ENCODE results near the gene IL11. TPM values are rescaled to one million over a fixed set of nuclear protein-coding genes. Genes with fewer than 3 reads are reported as not detected.

IL11 gene
- total RNA-seq, 4 donors from 2014 or later, result 0.67 TPM; not detected in 3

DNA sequence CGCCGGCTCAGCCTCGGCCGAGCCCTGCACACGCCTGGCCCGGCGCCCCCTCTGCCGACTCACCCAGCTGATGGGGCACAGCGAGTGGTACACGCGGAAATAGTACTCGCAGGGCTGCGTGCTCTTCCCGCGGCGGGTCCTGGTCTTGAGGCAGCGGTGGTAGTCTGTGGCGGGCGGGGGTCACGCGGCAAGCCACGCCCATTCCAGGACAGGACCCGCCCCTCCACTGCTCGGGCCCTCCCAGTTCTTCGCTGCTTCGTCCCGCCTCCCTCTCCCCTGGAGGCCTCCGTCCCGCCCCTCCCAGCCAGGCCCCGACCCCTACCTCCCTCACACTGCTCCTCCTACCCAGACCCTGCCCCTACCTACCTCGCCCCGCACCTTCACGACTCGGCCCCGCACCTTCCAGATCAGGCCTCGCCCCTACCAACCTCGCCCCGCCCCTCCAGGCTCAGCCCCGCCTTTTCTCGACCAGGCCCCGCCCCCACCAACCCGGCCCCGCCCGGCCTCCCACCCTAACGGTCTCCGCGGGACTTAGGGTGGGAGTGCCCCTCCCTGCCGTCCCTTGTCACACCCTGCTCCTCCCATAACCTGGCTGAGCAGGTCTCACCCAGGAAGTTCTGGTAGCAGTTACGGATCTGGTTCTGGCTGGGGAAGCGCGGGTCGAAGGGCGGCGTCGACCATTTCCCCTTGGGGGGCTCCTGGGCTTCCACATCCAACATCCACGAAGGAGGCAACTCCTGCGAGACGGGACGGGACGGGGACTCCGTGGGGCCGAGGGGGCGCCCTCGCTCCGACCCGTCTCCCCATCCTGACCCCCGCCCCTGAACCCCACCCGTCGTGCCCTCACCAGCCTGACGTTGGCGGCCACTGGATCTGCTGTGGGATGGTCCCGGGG, 16.2 kb downstream of the IL11 start:
- H3K27ac ChIP-seq, result no peak overlapping the region
- no peaks in the 10 kb centered on the region for H3K36me3 ChIP-seq
- no peak for TF ChIP-seq POLR2AphosphoS5 (IDR thresholded peaks at IDR 0.05)
- no peak for TF ChIP-seq EP300 (IDR thresholded peaks at IDR 0.05)
- TF ChIP-seq, protein P1, sequence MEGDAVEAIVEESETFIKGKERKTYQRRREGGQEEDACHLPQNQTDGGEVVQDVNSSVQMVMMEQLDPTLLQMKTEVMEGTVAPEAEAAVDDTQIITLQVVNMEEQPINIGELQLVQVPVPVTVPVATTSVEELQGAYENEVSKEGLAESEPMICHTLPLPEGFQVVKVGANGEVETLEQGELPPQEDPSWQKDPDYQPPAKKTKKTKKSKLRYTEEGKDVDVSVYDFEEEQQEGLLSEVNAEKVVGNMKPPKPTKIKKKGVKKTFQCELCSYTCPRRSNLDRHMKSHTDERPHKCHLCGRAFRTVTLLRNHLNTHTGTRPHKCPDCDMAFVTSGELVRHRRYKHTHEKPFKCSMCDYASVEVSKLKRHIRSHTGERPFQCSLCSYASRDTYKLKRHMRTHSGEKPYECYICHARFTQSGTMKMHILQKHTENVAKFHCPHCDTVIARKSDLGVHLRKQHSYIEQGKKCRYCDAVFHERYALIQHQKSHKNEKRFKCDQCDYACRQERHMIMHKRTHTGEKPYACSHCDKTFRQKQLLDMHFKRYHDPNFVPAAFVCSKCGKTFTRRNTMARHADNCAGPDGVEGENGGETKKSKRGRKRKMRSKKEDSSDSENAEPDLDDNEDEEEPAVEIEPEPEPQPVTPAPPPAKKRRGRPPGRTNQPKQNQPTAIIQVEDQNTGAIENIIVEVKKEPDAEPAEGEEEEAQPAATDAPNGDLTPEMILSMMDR (IDR thresholded peaks at IDR 0.05), result no peak
- TF ChIP-seq POLR2A (IDR thresholded peaks at IDR 0.05), result no peak
- peak overlapping the region in 1 of 2 donors; percentile 45 for H3K4me3 ChIP-seq
- peaks cover 88% of the 10 kb centered on the region for H3K27me3 ChIP-seq
- H3K9me3 ChIP-seq, result no peaks in the 10 kb centered on the region
- 5% methylated on average over 10 of the region's 72 CpGs; no CpG with 5 or more reads in 1 of the 2 donors for WGBS, 2 donors (ENCODE audit: low coverage in 1 of 2)
- peak; percentile 88 for ATAC-seq
- peaks cover 0 to 26% (median 17%) of the 10 kb centered on the region in 3 donors for H3K4me1 ChIP-seq

DNA sequence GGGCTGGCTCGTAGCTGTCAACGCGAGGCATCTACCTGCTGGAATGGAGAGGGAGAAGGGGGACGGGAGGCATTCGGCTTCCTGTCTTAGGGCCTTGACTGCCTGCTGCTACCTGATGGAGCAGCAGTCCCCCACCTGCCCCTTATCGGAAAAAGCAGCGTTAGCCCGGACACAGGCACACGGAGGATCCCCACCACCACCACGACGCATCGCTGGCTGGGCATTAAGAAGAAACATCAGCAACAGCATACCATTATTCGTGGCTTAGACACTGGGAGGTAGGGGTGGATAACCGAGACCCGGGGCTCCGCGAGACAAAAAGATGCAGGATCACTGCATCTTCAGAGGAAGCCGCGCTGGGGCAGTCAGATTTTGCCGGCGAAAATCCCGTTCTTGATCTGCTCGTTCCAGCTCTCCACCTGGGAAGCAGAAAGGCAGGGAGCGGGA, 16.9 kb downstream of the IL11 start:
- no peak for ATAC-seq
- no peaks in the 10 kb centered on the region for H3K36me3 ChIP-seq
- H3K27ac ChIP-seq, result no peak overlapping the region
- peak overlapping the region in 1 of 2 donors; percentile 45 for H3K4me3 ChIP-seq
- no peaks in the 10 kb centered on the region for H3K9me3 ChIP-seq
- peaks cover 89% of the 10 kb centered on the region for H3K27me3 ChIP-seq
- H3K4me1 ChIP-seq, result peaks cover 0 to 26% (median 17%) of the 10 kb centered on the region in 3 donors
- 6% methylated on average over 3 of the region's 24 CpGs; no CpG with 5 or more reads in 1 of the 2 donors for WGBS, 2 donors (ENCODE audit: low coverage in 1 of 2)
- TF ChIP-seq POLR2A (IDR thresholded peaks at IDR 0.05), result no peak
- TF ChIP-seq POLR2AphosphoS5 (IDR thresholded peaks at IDR 0.05), result no peak
- TF ChIP-seq EP300 (IDR thresholded peaks at IDR 0.05), result no peak
- TF ChIP-seq, protein P1 (IDR thresholded peaks at IDR 0.05), result no peak

DNA sequence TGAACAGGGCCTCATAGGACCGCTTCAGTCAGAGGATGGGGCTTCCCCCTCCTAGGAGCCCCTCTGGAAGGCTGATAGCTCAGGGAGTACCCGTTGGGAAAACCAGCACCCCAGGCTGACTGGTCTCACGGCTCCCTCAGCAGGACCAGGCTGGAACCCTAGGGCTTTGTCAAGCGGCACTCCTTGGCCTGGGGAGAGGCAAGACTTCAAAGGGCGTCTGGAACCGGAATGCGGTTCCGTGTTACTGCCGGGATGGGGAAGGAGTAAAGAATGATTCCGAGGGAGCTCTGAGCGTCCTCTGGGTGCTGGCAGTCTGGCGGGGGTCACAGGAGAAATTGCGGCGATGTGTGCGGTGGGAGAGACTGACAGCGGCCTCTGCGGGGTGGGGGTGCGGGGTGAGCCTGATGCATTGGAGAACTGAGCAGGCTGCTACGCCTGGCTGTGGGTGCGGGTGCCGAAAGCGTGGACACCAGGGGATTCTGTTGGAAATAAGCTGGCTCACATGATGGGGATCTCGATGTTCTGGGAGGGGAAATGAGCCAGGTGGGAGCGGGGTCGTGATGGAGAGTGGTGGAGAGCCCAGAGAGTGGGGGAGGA, 17.6 kb downstream of the IL11 start:
- no peak for ATAC-seq
- peaks cover 0 to 30% (median 17%) of the 10 kb centered on the region in 3 donors for H3K4me1 ChIP-seq
- TF ChIP-seq POLR2A (IDR thresholded peaks at IDR 0.05) (no peak), EP300 (IDR thresholded peaks at IDR 0.05) (no peak), POLR2AphosphoS5 (IDR thresholded peaks at IDR 0.05) (no peak)
- TF ChIP-seq, protein P1 (IDR thresholded peaks at IDR 0.05), result no peak
- peaks cover 0 to 6% of the 10 kb centered on the region in 2 donors for H3K36me3 ChIP-seq
- H3K27me3 ChIP-seq, result peaks cover 84% of the 10 kb centered on the region
- no peak overlapping the region for H3K4me3 ChIP-seq
- WGBS, 2 donors (ENCODE audit: low coverage in 1 of 2), result 63 to 69% methylated on average over 11 to 18 of the region's 25 CpGs
- no peak overlapping the region for H3K27ac ChIP-seq
- no peaks in the 10 kb centered on the region for H3K9me3 ChIP-seq

DNA sequence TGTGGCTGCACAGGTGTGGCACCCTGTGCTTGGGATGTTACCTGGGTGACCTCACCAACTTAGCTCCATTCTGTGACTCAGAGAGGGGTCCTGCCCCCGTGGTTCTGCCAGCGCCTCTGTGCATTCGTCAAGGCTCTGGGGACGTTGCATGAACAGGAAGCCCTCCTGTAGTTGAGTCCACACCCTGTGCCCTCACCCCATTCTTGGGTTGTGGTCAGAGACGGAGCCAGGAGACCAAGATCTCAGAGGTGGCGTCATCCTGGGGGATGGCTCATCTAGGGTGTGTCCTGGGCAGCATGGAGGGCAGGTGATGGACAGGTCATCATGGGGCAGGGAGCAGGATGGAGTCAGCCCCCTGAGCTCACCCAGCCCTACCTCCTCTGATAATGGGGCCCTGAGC, 18.2 kb downstream of the IL11 start:
- Histone ChIP-seq H3K27me3 (peaks cover 79% of the 10 kb centered on the region), H3K9me3 (no peaks in the 10 kb centered on the region), H3K36me3 (peaks cover 0 to 12% of the 10 kb centered on the region in 2 donors), H3K4me1 (peaks cover 0 to 36% (median 17%) of the 10 kb centered on the region in 3 donors), H3K27ac (no peak overlapping the region), H3K4me3 (no peak overlapping the region)
- no peak for ATAC-seq
- TF ChIP-seq POLR2A (IDR thresholded peaks at IDR 0.05) (no peak), POLR2AphosphoS5 (IDR thresholded peaks at IDR 0.05) (no peak), EP300 (IDR thresholded peaks at IDR 0.05) (no peak)
- TF ChIP-seq, protein P1 (IDR thresholded peaks at IDR 0.05), result no peak
- no CpG with 5 or more reads among the region's 6 CpGs for whole genome bisulfite sequencing, 2 donors (ENCODE audit: low coverage in 1 of 2)

All from gastroesophageal sphincter (tissue), 4 donors.